ENCODE results near the gene DPP3. TPM values are rescaled to one million over a fixed set of nuclear protein-coding genes. Genes with fewer than 3 reads are reported as not detected.

DPP3 gene
- total RNA-seq, 1 donor from 2014 or later: 109 TPM

GRCh38 chr11:66498506-66498905 lies 18.3 kb downstream of the DPP3 start:
- H3K4me3 Mint-ChIP-seq (ENCODE audit: low read depth): no peak overlapping the region
- no peaks in the 10 kb centered on the region for H3K27me3 Mint-ChIP-seq (ENCODE audit: low read depth)
- no peaks in the 10 kb centered on the region for H3K4me1 Mint-ChIP-seq (ENCODE audit: low read depth)
- no peak for DNase-seq (ENCODE audit: low spot score)
- H3K9me3 Mint-ChIP-seq: no peaks in the 10 kb centered on the region
- H3K36me3 Mint-ChIP-seq (ENCODE audit: low read depth): peaks cover 19% of the 10 kb centered on the region
- H3K27ac Mint-ChIP-seq: no peak overlapping the region
- intact Hi-C loops (cut with micrococcal nuclease): no loop called here

- H3K4me1 Mint-ChIP-seq (ENCODE audit: low read depth): peaks cover 3% of the 10 kb centered on the region
- peaks cover 33% of the 10 kb centered on the region for H3K36me3 Mint-ChIP-seq (ENCODE audit: low read depth)
- no peaks in the 10 kb centered on the region for H3K9me3 Mint-ChIP-seq
- H3K27me3 Mint-ChIP-seq (ENCODE audit: low read depth): no peaks in the 10 kb centered on the region
- no peak for DNase-seq (ENCODE audit: low spot score)
- H3K27ac Mint-ChIP-seq: no peak overlapping the region
- intact Hi-C loops (cut with micrococcal nuclease): no loop called here
- H3K4me3 Mint-ChIP-seq (ENCODE audit: low read depth): no peak overlapping the region
Observed at GRCh38 chr11:66505276-66505816, 25.1 kb downstream of the DPP3 start.

GRCh38 chr11:66509131-66509561 lies 28.9 kb downstream of the DPP3 start:
- H3K36me3 Mint-ChIP-seq (ENCODE audit: low read depth): peaks cover 29% of the 10 kb centered on the region
- no peaks in the 10 kb centered on the region for H3K27me3 Mint-ChIP-seq (ENCODE audit: low read depth)
- H3K4me1 Mint-ChIP-seq (ENCODE audit: low read depth): peaks cover 10% of the 10 kb centered on the region
- H3K27ac Mint-ChIP-seq: no peak overlapping the region
- intact Hi-C loops (cut with micrococcal nuclease): no loop called here
- no peaks in the 10 kb centered on the region for H3K9me3 Mint-ChIP-seq
- DNase-seq (ENCODE audit: low spot score): no peak
- H3K4me3 Mint-ChIP-seq (ENCODE audit: low read depth): no peak overlapping the region

- peak; percentile 74 for DNase-seq (ENCODE audit: low spot score)
- peak within 1 kb of the TSS; percentile 87 for H3K4me3 Mint-ChIP-seq (ENCODE audit: low read depth)
- no peak within 1 kb of the TSS for H3K27ac Mint-ChIP-seq
- peaks cover 23% of the 10 kb centered on the region for H3K36me3 Mint-ChIP-seq (ENCODE audit: low read depth)
- intact Hi-C loops (cut with micrococcal nuclease): no loop called here
- no peaks in the 10 kb centered on the region for H3K9me3 Mint-ChIP-seq
- H3K27me3 Mint-ChIP-seq (ENCODE audit: low read depth): no peaks in the 10 kb centered on the region
- H3K4me1 Mint-ChIP-seq (ENCODE audit: low read depth): peaks cover 10% of the 10 kb centered on the region
Observed at GRCh38 chr11:66510271-66510989, 30.2 kb downstream of the DPP3 start, which contains the start of gene BBS1. BBS1 (plus strand) TSS chr11:66510635; CDS start chr11:66510660, 25 bp downstream.

- intact Hi-C loops (cut with micrococcal nuclease): no loop called here
- H3K27ac Mint-ChIP-seq: no peak overlapping the region
Observed at GRCh38 chr11:66510990-66511339, 30.7 kb downstream of the DPP3 start.

GRCh38 chr11:66523611-66524010 lies 43.4 kb downstream of the DPP3 start:
- H3K36me3 Mint-ChIP-seq (ENCODE audit: low read depth): peaks cover 13% of the 10 kb centered on the region

More at GRCh38 chr11:66510990-66511339, 30.7 kb downstream of the DPP3 start:
- Mint-ChIP-seq H3K36me3 (ENCODE audit: low read depth) (peaks cover 19% of the 10 kb centered on the region), H3K27me3 (ENCODE audit: low read depth) (no peaks in the 10 kb centered on the region), H3K9me3 (no peaks in the 10 kb centered on the region), H3K4me3 (ENCODE audit: low read depth) (peak overlapping the region; percentile 87), H3K4me1 (ENCODE audit: low read depth) (peaks cover 10% of the 10 kb centered on the region)
- no peak for DNase-seq (ENCODE audit: low spot score)

GRCh38 chr11:66524304-66525040 lies 44.2 kb downstream of the DPP3 start:
- DNase-seq (ENCODE audit: low spot score): no peak
- Mint-ChIP-seq H3K9me3 (no peaks in the 10 kb centered on the region), H3K4me3 (ENCODE audit: low read depth) (no peak overlapping the region), H3K4me1 (ENCODE audit: low read depth) (no peaks in the 10 kb centered on the region), H3K27ac (no peak overlapping the region), H3K36me3 (ENCODE audit: low read depth) (peaks cover 13% of the 10 kb centered on the region), H3K27me3 (ENCODE audit: low read depth) (no peaks in the 10 kb centered on the region)
- intact Hi-C loops (cut with micrococcal nuclease): no loop called here

More at GRCh38 chr11:66523611-66524010, 43.4 kb downstream of the DPP3 start:
- Mint-ChIP-seq H3K4me3 (ENCODE audit: low read depth) (no peak overlapping the region), H3K27ac (no peak overlapping the region), H3K9me3 (no peaks in the 10 kb centered on the region), H3K4me1 (ENCODE audit: low read depth) (no peaks in the 10 kb centered on the region), H3K27me3 (ENCODE audit: low read depth) (no peaks in the 10 kb centered on the region)
- DNase-seq (ENCODE audit: low spot score): no peak
- intact Hi-C loops (cut with micrococcal nuclease): no loop called here

- intact Hi-C loops (cut with micrococcal nuclease): no loop called here
- Mint-ChIP-seq H3K4me1 (ENCODE audit: low read depth) (no peaks in the 10 kb centered on the region), H3K9me3 (no peaks in the 10 kb centered on the region), H3K27ac (no peak overlapping the region), H3K36me3 (ENCODE audit: low read depth) (no peaks in the 10 kb centered on the region), H3K4me3 (ENCODE audit: low read depth) (no peak overlapping the region), H3K27me3 (ENCODE audit: low read depth) (no peaks in the 10 kb centered on the region)
- no peak for DNase-seq (ENCODE audit: low spot score)
Observed at GRCh38 chr11:66529069-66529468, 48.8 kb downstream of the DPP3 start.

- Mint-ChIP-seq H3K27ac (no peak overlapping the region), H3K4me3 (ENCODE audit: low read depth) (no peak overlapping the region), H3K9me3 (no peaks in the 10 kb centered on the region), H3K4me1 (ENCODE audit: low read depth) (no peaks in the 10 kb centered on the region), H3K27me3 (ENCODE audit: low read depth) (no peaks in the 10 kb centered on the region), H3K36me3 (ENCODE audit: low read depth) (no peaks in the 10 kb centered on the region)
- DNase-seq (ENCODE audit: low spot score): no peak
- intact Hi-C loops (cut with micrococcal nuclease): no loop called here
Observed at GRCh38 chr11:66529655-66530054, 49.4 kb downstream of the DPP3 start.

GRCh38 chr11:66530927-66531709 lies 50.9 kb downstream of the DPP3 start:
- H3K4me1 Mint-ChIP-seq (ENCODE audit: low read depth): no peaks in the 10 kb centered on the region
- no peaks in the 10 kb centered on the region for H3K9me3 Mint-ChIP-seq
- H3K27me3 Mint-ChIP-seq (ENCODE audit: low read depth): no peaks in the 10 kb centered on the region
- intact Hi-C loops (cut with micrococcal nuclease): no loop called here
- no peak overlapping the region for H3K27ac Mint-ChIP-seq
- H3K36me3 Mint-ChIP-seq (ENCODE audit: low read depth): peaks cover 9% of the 10 kb centered on the region
- H3K4me3 Mint-ChIP-seq (ENCODE audit: low read depth): no peak overlapping the region
- DNase-seq (ENCODE audit: low spot score): no peak

- no peak overlapping the region for H3K4me3 Mint-ChIP-seq (ENCODE audit: low read depth)
- no peak for DNase-seq (ENCODE audit: low spot score)
- no peaks in the 10 kb centered on the region for H3K4me1 Mint-ChIP-seq (ENCODE audit: low read depth)
- H3K27ac Mint-ChIP-seq: no peak overlapping the region
- H3K36me3 Mint-ChIP-seq (ENCODE audit: low read depth): peaks cover 15% of the 10 kb centered on the region
- no peaks in the 10 kb centered on the region for H3K9me3 Mint-ChIP-seq
- intact Hi-C loops (cut with micrococcal nuclease): no loop called here
- H3K27me3 Mint-ChIP-seq (ENCODE audit: low read depth): no peaks in the 10 kb centered on the region
Observed at GRCh38 chr11:66531841-66532240, 51.6 kb downstream of the DPP3 start.

GRCh38 chr11:66532784-66533183 lies 52.5 kb downstream of the DPP3 start:
- peaks cover 15% of the 10 kb centered on the region for H3K36me3 Mint-ChIP-seq (ENCODE audit: low read depth)
- H3K27ac Mint-ChIP-seq: no peak overlapping the region
- no peaks in the 10 kb centered on the region for H3K9me3 Mint-ChIP-seq
- no peak for DNase-seq (ENCODE audit: low spot score)
- no peak overlapping the region for H3K4me3 Mint-ChIP-seq (ENCODE audit: low read depth)
- no peaks in the 10 kb centered on the region for H3K27me3 Mint-ChIP-seq (ENCODE audit: low read depth)
- intact Hi-C loops (cut with micrococcal nuclease): no loop called here
- no peaks in the 10 kb centered on the region for H3K4me1 Mint-ChIP-seq (ENCODE audit: low read depth)
